Ovary (tissue), 3 donors: ENCODE results near the gene SEMA3G.

ENCODE experiments used
- CTCF ChIP-seq, 3 donors: fragments of 450-650 bp in 2 of 3; fragments of 200-600 bp in 1 of 3; IDR thresholded peaks; one replicate each; pipeline versions ENCODE4 v1.5.1 to v1.8.0; 2016 to 2022; ENCODE audit warnings: antibody characterized with exemption in 3 of 3, mild to moderate bottlenecking in 1 of 3
- EP300 ChIP-seq: sonication (generic); formaldehyde crosslinking; IDR thresholded peaks from one replicate; pipeline ENCODE4 v1.6.1; 2017; ENCODE audit warnings: antibody characterized with exemption
- POLR2A ChIP-seq: fragments of 450-650 bp; IDR thresholded peaks from one replicate; pipeline ENCODE4 v1.6.1; 2017; ENCODE audit warnings: antibody characterized with exemption, mild to moderate bottlenecking, moderate library complexity
- donor health status: DM: no; HTN: no; CAD: no.

DNA sequence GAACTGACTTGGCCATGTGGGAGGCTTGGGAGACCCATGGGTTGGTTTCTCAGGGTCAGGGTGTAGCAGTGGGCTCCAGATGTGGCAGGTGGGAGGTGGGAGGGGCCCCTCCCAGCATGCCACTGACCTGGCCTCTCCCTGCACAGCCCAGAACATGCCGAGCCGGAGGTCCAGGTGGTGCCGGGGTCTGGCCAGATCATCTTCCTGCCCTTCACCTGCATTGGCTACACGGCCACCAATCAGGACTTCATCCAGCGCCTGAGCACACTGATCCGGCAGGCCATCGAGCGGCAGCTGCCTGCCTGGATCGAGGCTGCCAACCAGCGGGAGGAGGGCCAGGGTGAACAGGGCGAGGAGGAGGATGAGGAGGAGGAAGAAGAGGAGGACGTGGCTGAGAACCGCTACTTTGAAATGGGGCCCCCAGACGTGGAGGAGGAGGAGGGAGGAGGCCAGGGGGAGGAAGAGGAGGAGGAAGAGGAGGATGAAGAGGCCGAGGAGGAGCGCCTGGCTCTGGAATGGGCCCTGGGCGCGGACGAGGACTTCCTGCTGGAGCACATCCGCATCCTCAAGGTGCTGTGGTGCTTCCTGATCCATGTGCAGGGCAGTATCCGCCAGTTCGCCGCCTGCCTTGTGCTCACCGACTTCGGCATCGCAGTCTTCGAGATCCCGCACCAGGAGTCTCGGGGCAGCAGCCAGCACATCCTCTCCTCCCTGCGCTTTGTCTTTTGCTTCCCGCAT lies 42.3 kb upstream of the SEMA3G start:
- TF ChIP-seq CTCF (IDR thresholded peaks at IDR 0.05) (no peak), POLR2A (no peak), EP300 (no peak)
